Measurements from ENCODE around the gene CIDEC.

DNA sequence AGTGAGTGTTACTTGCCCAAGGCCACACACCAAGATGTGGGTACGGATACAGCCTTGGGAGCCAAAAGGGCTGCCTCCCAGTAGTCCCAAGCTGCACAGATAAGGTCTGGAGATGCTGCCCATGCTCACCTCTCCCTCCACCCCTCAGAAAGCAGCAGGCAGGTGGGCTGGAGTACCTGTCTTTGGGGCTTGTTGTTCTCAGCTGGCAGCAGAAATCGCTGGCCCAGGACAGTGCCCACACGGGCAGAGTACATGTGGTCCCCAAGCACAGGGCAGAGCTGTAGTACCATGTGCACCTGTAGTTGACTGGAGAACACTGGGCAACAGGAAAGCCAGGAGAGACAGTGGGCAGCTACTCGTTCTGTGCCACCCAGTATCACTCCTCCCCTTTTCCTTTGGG, 41.2 kb downstream of the CIDEC start:
- TF ChIP-seq, protein P1, sequence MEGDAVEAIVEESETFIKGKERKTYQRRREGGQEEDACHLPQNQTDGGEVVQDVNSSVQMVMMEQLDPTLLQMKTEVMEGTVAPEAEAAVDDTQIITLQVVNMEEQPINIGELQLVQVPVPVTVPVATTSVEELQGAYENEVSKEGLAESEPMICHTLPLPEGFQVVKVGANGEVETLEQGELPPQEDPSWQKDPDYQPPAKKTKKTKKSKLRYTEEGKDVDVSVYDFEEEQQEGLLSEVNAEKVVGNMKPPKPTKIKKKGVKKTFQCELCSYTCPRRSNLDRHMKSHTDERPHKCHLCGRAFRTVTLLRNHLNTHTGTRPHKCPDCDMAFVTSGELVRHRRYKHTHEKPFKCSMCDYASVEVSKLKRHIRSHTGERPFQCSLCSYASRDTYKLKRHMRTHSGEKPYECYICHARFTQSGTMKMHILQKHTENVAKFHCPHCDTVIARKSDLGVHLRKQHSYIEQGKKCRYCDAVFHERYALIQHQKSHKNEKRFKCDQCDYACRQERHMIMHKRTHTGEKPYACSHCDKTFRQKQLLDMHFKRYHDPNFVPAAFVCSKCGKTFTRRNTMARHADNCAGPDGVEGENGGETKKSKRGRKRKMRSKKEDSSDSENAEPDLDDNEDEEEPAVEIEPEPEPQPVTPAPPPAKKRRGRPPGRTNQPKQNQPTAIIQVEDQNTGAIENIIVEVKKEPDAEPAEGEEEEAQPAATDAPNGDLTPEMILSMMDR (IDR thresholded peaks at IDR 0.05), result no peak
- TF ChIP-seq POLR2A (IDR thresholded peaks at IDR 0.05; ENCODE audit: low read depth), result no peak

Data from esophagus muscularis mucosa (tissue), 3 donors.